GM20000 (cell line): ENCODE measurements around the gene NLRX1.
"Not testable (repeated sequence)": the region's sequence is repeated elsewhere in the genome, so short reads cannot be mapped to it uniquely, and the experiment has no call there.

Source experiments
- DNase-seq: peaks from one replicate; pipeline ENCODE4 v3.0.0; 2012; ENCODE audit warnings: low spot score
- CTCF ChIP-seq: IDR thresholded peaks from 2 replicates; pipeline ENCODE4 v1.5.1; 2012; ENCODE audit warnings: mild to moderate bottlenecking, control low read depth; ENCODE audit errors: extremely low read depth, missing control alignments

NLRX1 gene

GRCh38 chr11:119155733-119156492 is 12.6 kb upstream of the NLRX1 start:
- DNase-seq, result no peak

GRCh38 chr11:119156496-119156895 is 12.0 kb upstream of the NLRX1 start:
- TF ChIP-seq CTCF, result no peak
- DNase-seq, result no peak

More at GRCh38 chr11:119155733-119156492, 12.6 kb upstream of the NLRX1 start:
- no peak for TF ChIP-seq CTCF

- no peak for TF ChIP-seq CTCF
These were observed 11.5 kb upstream of the NLRX1 start for GRCh38 chr11:119157063-119157462.

GRCh38 chr11:119158467-119158866 is 10.1 kb upstream of the NLRX1 start:
- DNase-seq, result no peak
- no peak for TF ChIP-seq CTCF

More at GRCh38 chr11:119157063-119157462, 11.5 kb upstream of the NLRX1 start:
- DNase-seq, result no peak

- no peak for TF ChIP-seq CTCF
- DNase-seq, result no peak
These were observed 8.4 kb upstream of the NLRX1 start for GRCh38 chr11:119160151-119160550.

GRCh38 chr11:119161871-119162270 is 6.7 kb upstream of the NLRX1 start:
- no peak for TF ChIP-seq CTCF
- no peak for DNase-seq

GRCh38 chr11:119166368-119167076 is 2.0 kb upstream of the NLRX1 start:
- no peak for TF ChIP-seq CTCF
- DNase-seq, result no peak

- not testable (repeated sequence) for DNase-seq
These were observed 1.5 kb upstream of the NLRX1 start for GRCh38 chr11:119167077-119167458.
